Effector memory CD8-positive, alpha-beta T cell (primary cell): ENCODE measurements around the gene TRAPPC3L.
"Not testable (repeated sequence)": the region's sequence is repeated elsewhere in the genome, so short reads cannot be mapped to it uniquely, and the experiment has no call there.

Experiments used
- ATAC-seq: fragments of 150-1000 bp; cut with Tn5 transposase; replicated peaks from 2 replicates; pipeline ENCODE4 v1.10.0; 2021; ENCODE audit warnings: mild to moderate bottlenecking, moderate library complexity
- DNase-seq, 3 experiments: peaks; one replicate each; pipeline ENCODE4 v3.0.0; 2021
- H3K27ac Mint-ChIP-seq, 2 donors: one replicate each; pipeline ENCODE4 v1.8.0; 2022; ENCODE audit warnings: mild to moderate bottlenecking in 2 of 2, mixed read lengths in 2 of 2, moderate library complexity in 2 of 2
- H3K27me3 Mint-ChIP-seq, 2 donors: one replicate each; pipeline ENCODE4 v1.8.0; 2022; ENCODE audit warnings: mixed read lengths in 2 of 2
- H3K36me3 Mint-ChIP-seq: one replicate; pipeline ENCODE4 v1.8.0; 2022; ENCODE audit warnings: mild to moderate bottlenecking, moderate library complexity, mixed read lengths; ENCODE audit not compliant: insufficient read depth
- H3K4me1 Mint-ChIP-seq, 2 donors: one replicate each; pipeline ENCODE4 v1.8.0; 2022; ENCODE audit warnings: low read depth in 2 of 2, mixed read lengths in 2 of 2
- H3K4me3 Mint-ChIP-seq, 2 donors: one replicate each; pipeline ENCODE4 v1.8.0; 2022; ENCODE audit warnings: mild to moderate bottlenecking in 2 of 2, mixed read lengths in 2 of 2, moderate library complexity in 2 of 2
- H3K9me3 Mint-ChIP-seq, 2 donors: one replicate each; pipeline ENCODE4 v1.8.0; 2022; ENCODE audit warnings: mixed read lengths in 2 of 2

The TRAPPC3L gene

GRCh38 chr6:116518621-116519368 lies 26.7 kb downstream of the TRAPPC3L start:
- Mint-ChIP-seq H3K4me1 (peaks cover 0 to 2% of the 10 kb centered on the region in 2 donors), H3K36me3 (peaks cover 2% of the 10 kb centered on the region), H3K9me3 (no peaks in the 10 kb centered on the region), H3K27me3 (peaks cover 12 to 20% of the 10 kb centered on the region in 2 donors), H3K27ac (no peak overlapping the region), H3K4me3 (no peak overlapping the region)
- DNase-seq (no peak), ATAC-seq (no peak)

DNA sequence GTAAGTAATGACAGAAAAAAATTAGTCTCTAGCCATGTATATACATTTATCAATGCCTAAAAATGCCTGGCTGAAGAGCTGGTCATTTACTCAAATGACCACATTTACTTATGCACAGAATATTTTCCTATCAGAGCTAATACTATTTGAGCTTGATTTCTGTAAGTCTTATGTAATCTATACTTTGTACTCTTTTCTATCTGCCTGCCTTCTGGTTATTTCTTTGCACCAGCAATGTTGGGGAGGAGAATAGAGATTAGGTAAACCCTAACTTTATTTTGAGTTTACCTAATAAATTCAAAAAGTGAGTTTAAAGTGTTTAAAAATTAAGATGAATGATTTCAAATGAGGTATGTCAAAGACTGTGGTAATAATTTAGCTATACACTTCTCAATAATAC lies 30.3 kb downstream of the TRAPPC3L start:
- no peak overlapping the region for H3K27ac Mint-ChIP-seq
- no peaks in the 10 kb centered on the region for H3K9me3 Mint-ChIP-seq
- DNase-seq (no peak), ATAC-seq (no peak)
- peaks cover 12 to 20% of the 10 kb centered on the region in 2 donors for H3K27me3 Mint-ChIP-seq
- H3K4me3 Mint-ChIP-seq, result no peak overlapping the region
- peaks cover 0 to 4% of the 10 kb centered on the region in 2 donors for H3K4me1 Mint-ChIP-seq
- peaks cover 2% of the 10 kb centered on the region for H3K36me3 Mint-ChIP-seq

DNA sequence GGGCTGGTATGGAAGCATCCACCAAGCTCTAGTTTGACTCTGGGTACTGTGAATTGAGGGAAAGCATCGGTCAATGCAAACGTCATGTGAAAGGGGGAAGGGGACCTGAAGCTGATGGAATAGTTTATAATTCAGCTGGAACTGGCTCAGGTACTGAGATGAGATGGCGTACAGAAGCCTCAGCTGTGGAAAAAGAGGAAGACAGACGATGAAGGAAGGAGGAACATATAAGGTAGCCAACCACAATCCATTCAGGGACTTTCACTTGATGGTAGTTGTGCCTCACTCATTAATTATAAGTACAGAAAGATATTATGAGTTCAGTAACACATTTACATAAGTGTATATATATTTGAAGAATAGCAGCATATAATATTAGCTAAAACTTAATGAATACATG lies 31.4 kb downstream of the TRAPPC3L start:
- Mint-ChIP-seq H3K9me3 (no peaks in the 10 kb centered on the region), H3K27ac (no peak overlapping the region), H3K36me3 (peaks cover 2% of the 10 kb centered on the region), H3K27me3 (peaks cover 12 to 16% of the 10 kb centered on the region in 2 donors), H3K4me3 (no peak overlapping the region), H3K4me1 (peaks cover 0 to 4% of the 10 kb centered on the region in 2 donors)
- ATAC-seq (no peak), DNase-seq (no peak)

DNA sequence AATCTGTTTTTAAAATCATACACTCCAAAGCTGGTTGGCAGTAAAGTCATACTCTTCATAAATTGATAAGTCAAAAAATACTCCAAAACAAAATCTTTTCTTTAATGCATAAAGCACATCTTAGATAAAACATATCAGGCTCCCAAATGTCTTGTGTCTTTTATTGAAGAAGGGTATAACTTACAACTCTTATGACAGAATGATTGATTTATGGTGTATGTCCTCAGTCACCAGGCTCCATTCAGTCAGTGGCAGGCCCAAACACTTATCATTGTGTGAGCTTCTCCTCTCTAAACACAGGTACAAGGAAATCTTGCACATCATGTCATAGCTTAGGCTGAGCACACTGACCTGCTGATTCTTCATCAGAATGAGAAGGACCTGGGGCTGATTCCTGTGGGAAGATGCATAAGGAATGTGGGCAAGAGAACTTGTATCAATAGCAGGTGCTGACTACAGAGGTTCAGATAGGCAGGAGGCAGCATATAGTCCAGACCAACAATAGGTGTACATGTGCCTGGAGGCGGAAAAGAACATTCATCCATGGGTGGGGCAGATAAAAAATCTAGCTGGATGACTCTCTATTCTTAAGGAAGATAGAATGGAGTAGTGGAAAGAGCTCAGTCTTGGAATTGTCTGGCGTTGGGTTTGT lies 32.1 kb downstream of the TRAPPC3L start:
- peaks cover 8% of the 10 kb centered on the region in 2 donors for H3K27me3 Mint-ChIP-seq
- H3K4me1 Mint-ChIP-seq, result peaks cover 0 to 4% of the 10 kb centered on the region in 2 donors
- H3K27ac Mint-ChIP-seq, result no peak overlapping the region
- ATAC-seq (no peak), DNase-seq (no peak)
- H3K4me3 Mint-ChIP-seq, result no peak overlapping the region
- H3K9me3 Mint-ChIP-seq, result no peaks in the 10 kb centered on the region
- H3K36me3 Mint-ChIP-seq, result peaks cover 2% of the 10 kb centered on the region

GRCh38 chr6:116512734-116513133 lies 32.8 kb downstream of the TRAPPC3L start:
- Mint-ChIP-seq H3K27ac (no peak overlapping the region), H3K9me3 (no peaks in the 10 kb centered on the region), H3K36me3 (peaks cover 2% of the 10 kb centered on the region), H3K4me1 (peaks cover 0 to 4% of the 10 kb centered on the region in 2 donors), H3K4me3 (no peak overlapping the region), H3K27me3 (peaks cover 2 to 5% of the 10 kb centered on the region in 2 donors)
- ATAC-seq (no peak), DNase-seq (no peak)

DNA sequence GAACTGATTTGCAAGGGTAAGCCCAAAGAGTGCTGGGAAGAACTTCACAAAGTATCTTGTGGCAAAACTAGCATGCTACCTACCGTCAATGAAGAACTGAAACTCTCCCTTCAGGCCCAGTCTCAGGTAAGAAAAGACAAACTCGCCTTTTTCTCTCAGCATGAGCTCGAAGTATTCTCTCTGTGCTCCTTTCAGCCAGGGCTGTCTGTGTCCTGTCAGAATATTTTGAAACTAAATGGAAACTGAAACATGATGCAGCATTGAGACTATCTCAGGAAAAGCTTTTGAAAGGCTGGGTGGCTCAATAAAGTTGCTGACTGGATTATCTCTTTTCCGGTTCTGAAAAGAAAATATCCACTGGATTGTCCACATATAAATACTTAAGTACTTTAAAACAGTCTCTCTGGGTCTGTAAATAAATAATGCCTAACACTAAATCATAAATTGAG lies 33.3 kb downstream of the TRAPPC3L start:
- DNase-seq, result no peak
- Mint-ChIP-seq H3K9me3 (no peaks in the 10 kb centered on the region), H3K4me1 (peaks cover 0 to 4% of the 10 kb centered on the region in 2 donors), H3K27ac (no peak overlapping the region), H3K36me3 (peaks cover 2% of the 10 kb centered on the region), H3K27me3 (peaks cover 0 to 5% of the 10 kb centered on the region in 2 donors), H3K4me3 (no peak overlapping the region)
- ATAC-seq, result no peak

DNA sequence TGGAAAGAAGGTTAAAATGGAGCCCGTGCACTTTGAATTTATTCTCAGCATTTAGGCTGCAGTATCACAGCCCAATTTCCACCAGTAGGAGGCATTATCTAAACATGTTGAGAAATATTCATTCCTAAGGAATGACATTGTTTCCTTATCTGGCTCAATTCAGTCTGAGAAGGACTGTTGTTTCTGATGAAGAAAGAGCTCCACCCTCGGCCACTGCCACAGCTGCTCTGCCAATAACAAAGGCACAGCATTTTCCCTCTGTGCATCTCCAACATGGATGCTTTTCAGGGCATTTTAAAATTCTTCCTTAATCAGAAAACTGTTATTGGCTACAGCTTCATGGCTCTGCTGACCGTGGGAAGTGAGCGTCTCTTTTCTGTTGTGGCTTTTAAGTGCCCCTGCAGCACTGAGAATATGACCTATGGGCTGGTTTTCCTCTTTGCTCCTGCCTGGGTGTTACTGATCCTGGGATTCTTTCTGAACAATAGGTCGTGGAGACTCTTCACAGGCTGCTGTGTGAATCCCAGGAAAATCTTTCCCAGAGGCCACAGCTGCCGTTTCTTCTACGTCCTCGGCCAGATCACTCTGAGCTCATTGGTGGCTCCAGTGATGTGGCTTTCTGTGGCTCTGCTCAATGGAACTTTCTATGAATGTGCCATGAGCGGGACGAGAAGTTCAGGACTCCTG lies 33.9 kb downstream of the TRAPPC3L start, which contains the start of gene CALHM5:
TSS of gene CALHM5 (plus strand) at position 216 of the 687 bp plus-strand sequence. CDS start at position 274, 58 bp downstream.
- Mint-ChIP-seq H3K36me3 (peaks cover 2% of the 10 kb centered on the region), H3K4me1 (peaks cover 0 to 4% of the 10 kb centered on the region in 2 donors), H3K27me3 (peaks cover 0 to 5% of the 10 kb centered on the region in 2 donors), H3K4me3 (no peak within 1 kb of the TSS), H3K9me3 (no peaks in the 10 kb centered on the region), H3K27ac (no peak within 1 kb of the TSS)
- DNase-seq, result no peak
- ATAC-seq, result no peak

GRCh38 chr6:116508527-116508926 lies 37.0 kb downstream of the TRAPPC3L start:
- Mint-ChIP-seq H3K4me1 (peaks cover 0 to 2% of the 10 kb centered on the region in 2 donors), H3K4me3 (no peak overlapping the region), H3K9me3 (no peaks in the 10 kb centered on the region), H3K27me3 (peaks cover 23 to 26% of the 10 kb centered on the region in 2 donors), H3K36me3 (no peaks in the 10 kb centered on the region), H3K27ac (no peak overlapping the region)
- DNase-seq (no peak), ATAC-seq (no peak)

DNA sequence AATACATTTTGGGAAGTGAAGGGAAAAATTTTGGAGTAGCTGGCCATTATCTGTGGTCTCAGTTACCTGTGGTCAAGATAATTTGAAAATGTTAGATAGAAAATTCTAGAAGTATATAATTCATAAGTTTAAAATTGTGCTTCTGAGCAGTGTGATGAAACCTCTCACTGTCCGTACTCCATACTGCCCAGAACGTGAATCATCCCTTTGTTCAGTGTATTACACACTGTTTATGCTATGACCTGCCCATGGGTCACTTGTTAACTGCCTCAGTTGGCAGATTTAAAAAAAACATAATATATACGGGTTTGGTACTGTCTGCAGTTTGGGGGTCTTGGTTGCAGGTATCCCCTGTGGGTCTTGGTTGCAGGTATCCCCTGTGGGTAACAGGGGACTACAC lies 38.2 kb downstream of the TRAPPC3L start:
- Mint-ChIP-seq H3K4me3 (no peak overlapping the region), H3K27ac (no peak overlapping the region), H3K27me3 (peaks cover 35 to 39% of the 10 kb centered on the region in 2 donors), H3K4me1 (peaks cover 0 to 2% of the 10 kb centered on the region in 2 donors), H3K36me3 (no peaks in the 10 kb centered on the region), H3K9me3 (no peaks in the 10 kb centered on the region)
- DNase-seq, result no peak
- ATAC-seq, result no peak

DNA sequence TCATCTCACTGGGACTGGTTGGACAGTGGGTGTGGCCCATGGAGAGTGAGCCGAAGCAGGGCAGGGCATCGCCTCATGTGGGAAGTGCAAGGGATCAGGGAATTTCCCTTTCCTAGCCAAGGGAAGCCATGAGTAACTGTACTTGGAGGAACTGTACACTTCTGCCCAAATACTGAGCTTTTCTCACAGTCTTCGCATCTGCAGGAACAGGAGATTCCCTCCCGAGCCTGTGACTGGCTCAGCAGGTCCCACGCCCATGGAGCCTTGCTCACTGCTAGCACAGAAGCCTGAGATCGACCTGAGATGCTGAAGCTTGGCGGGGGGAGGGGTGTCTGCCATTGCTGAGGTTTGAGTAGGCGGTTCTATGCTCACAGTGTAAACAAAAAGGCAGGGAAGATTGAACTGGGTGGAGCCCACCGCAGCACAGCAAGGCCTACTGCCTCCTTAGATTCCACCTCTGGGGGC lies 44.5 kb downstream of the TRAPPC3L start:
- H3K4me3 Mint-ChIP-seq, result no peak overlapping the region

DNA sequence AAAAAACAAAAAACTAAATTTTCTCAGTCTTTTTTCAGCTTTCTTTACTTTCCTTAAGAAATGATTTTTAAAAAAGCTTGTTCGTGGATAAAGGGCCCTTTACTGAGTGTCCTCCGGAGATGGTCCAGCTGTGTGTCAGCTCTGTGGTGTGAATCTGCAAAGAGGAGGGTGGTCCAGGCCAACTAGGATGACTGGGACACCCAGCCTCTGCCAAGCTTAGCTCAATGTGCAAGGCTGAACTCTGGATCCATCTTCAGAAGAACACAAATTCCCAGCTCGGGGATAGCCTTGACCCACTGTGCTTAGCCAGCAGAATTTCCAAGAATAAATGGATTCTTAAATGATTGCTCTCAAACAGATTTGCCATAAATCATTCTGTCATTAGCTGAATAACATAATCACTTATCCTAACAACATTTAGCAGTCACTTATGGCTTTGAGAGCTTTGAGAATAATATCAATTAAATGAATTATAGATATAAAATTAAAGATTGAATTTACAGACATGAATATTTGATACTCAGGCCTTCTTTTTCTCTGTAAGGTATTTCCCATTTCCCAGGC lies 48.3 kb downstream of the TRAPPC3L start:
- Mint-ChIP-seq H3K4me3 (no peak overlapping the region), H3K27me3 (peaks cover 49% of the 10 kb centered on the region in 2 donors)
- no peak for ATAC-seq

More for the DNA sequence above, 44.5 kb downstream of the TRAPPC3L start:
- Mint-ChIP-seq H3K4me1 (no peaks in the 10 kb centered on the region), H3K27ac (no peak overlapping the region), H3K9me3 (no peaks in the 10 kb centered on the region), H3K36me3 (no peaks in the 10 kb centered on the region), H3K27me3 (peaks cover 59 to 78% of the 10 kb centered on the region in 2 donors)
- ATAC-seq (no peak), DNase-seq (no peak)

DNA sequence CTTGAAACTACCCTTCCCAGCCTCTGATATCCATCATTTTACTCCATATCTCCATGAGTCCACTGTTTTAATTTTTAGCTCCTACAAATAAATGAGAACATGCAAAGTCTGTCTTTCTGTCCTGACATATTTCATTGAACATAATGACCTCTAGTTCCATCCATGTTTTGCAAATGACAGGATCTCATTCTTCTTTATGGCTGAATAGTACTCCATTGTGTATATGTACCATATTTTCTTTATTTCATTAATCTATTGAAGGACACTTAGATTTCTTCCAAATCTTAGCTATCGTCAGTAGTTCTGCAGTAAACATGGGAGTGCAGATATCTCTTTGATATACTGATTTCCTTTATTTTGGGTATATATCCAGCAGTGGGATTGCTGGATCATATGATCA lies 50.3 kb downstream of the TRAPPC3L start:
- H3K4me3 Mint-ChIP-seq, DNase-seq, H3K9me3 Mint-ChIP-seq, H3K4me1 Mint-ChIP-seq, H3K36me3 Mint-ChIP-seq, ATAC-seq, H3K27ac Mint-ChIP-seq: not testable (repeated sequence)
- peaks cover 31 to 55% of the 10 kb centered on the region in 2 donors for H3K27me3 Mint-ChIP-seq

More for the DNA sequence above, 48.3 kb downstream of the TRAPPC3L start:
- no peaks in the 10 kb centered on the region for H3K4me1 Mint-ChIP-seq
- no peak for DNase-seq
- H3K9me3 Mint-ChIP-seq, result peaks cover 4 to 6% of the 10 kb centered on the region in 2 donors
- H3K27ac Mint-ChIP-seq, result no peak overlapping the region
- H3K36me3 Mint-ChIP-seq, result no peaks in the 10 kb centered on the region
